AG09319 (cell line): ENCODE results near the gene SPSB1.

ENCODE experiments used
- DNase-seq: peaks from one replicate; pipeline ENCODE4 v3.0.0-alpha.2; 2010; ENCODE audit warnings: low read depth; ENCODE audit errors: extremely low read depth
- CTCF ChIP-seq: IDR thresholded peaks from 2 replicates; pipeline ENCODE4 v1.5.1; 2011; ENCODE audit warnings: low read depth, mild to moderate bottlenecking, inconsistent platforms, low read length, moderate library complexity

The SPSB1 gene

GRCh38 chr1:9251501-9251900 is 41.2 kb upstream of the SPSB1 start:
- no peak for TF ChIP-seq CTCF
- no peak for DNase-seq

- no peak for TF ChIP-seq CTCF
- no peak for DNase-seq
Observed at GRCh38 chr1:9253004-9253403, 39.7 kb upstream of the SPSB1 start.

- no peak for DNase-seq
- TF ChIP-seq CTCF, result no peak
Observed at GRCh38 chr1:9253453-9254105, 39.1 kb upstream of the SPSB1 start.

- TF ChIP-seq CTCF, result no peak
- no peak for DNase-seq
Observed at GRCh38 chr1:9256332-9256731, 36.4 kb upstream of the SPSB1 start.

DNA sequence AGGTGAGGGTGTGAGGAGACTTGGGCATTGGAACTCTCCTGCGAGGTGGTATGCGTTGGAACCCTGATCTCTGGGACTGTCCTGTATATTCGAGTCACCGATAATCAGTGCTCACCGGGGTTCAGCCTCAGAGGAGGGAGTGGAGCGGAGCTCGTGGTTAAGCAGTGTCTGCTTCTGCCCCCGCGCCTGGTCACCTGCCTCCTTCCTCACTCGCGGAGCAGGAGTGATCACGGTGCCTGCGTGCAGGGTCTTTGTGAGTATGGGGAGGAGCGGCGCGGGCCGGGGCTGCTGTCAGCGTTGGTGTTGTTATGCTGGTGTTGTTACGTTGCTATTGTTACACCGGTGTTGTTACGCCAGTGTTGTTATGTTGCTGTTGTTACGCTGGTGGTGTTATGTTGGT is 34.8 kb upstream of the SPSB1 start:
- DNase-seq, result no peak
- TF ChIP-seq CTCF, result no peak

DNA sequence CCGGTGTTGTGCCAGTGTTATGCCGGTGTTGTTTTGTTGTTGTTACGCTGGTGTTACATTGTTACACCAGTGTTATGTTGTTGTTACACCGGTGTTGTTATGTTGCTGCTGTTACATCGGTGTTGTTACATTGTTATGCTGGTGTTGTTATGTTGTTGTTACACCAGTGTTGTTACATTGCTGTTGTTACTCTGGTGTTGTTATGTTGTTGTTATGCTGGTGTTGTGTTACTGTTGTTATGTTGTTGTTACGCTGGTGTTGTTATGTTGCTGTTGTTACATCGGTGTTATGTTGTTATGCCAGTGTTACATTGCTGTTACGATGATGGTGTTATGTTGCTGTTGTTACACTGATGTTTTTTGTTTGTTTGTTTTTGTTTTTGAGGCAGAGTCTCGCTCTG is 34.1 kb upstream of the SPSB1 start:
- DNase-seq, result no peak
- TF ChIP-seq CTCF, result no peak

GRCh38 chr1:9260059-9260766 is 32.5 kb upstream of the SPSB1 start:
- DNase-seq, result no peak
- no peak for TF ChIP-seq CTCF
